HG02943 (cell line): ENCODE measurements around the gene HS3ST1.
A peak's percentile ranks its signal among the peaks of the same experiment; 100 is the strongest.

Experiments
- ATAC-seq: cut with Tn5 transposase; IDR thresholded peaks from one replicate; pipeline ENCODE4 v1.9.1; 2021; ENCODE audit warnings: mild to moderate bottlenecking, low read depth, moderate library complexity; ENCODE audit not compliant: unreplicated experiment

The HS3ST1 gene

DNA sequence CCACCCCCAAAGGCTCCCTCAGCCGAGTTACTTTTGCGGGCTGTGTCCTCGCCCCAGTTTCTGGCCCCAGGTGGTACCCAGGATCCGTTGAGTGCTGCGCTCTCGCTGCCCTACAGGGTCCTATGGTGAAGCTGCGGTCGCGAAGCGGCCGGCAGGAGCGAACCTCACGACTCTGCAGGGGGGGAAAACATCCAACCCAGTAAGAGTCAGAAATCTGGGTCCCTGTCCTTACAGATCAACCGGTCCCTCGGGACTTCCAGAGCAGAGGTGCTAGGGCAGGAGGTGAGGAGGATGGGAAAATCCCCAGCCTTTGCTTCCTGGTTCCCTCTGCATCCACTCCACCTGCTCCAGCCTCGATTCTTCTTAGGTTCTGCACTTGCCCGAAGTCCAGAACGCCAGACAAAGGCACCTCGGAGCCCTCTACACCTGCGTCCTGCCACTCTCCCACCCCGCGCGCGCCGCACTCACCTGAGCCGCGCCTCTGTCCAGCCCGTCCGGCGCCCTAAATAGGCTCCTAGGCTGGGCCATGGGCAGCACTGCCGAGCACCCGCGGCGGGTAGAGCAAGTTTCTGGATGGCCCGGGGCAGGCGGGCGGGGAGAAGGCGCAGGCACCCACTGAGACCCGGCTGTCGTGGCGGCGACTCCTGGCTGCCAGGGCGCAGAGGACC, at the start of gene HS3ST1:
Gene HS3ST1, minus strand, starts transcription at position 664 of the 668 bp plus-strand sequence. CDS start 28,889 bp downstream, outside the sequence.
- ATAC-seq = peak; percentile 49

DNA sequence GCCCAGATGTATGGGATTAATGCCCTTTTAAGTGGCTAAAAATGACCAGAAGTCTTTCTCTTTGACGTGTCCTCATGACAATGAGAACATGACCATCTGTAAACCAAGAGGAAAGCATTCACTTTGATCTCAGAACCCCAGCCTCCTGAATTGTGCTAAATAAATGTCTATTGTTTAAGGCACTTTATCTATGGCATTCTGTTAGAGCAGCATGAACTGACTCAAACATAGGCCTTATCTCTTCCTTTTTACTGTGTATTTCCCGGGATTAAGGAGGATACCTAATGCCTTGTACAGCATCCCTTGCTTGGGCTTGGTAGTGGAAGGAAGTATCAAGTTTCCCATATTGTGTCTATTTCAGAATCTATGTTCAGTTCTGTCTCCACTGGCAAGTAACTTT, 47.2 kb upstream of the HS3ST1 start:
- ATAC-seq = no peak

GRCh38 chr4:11474146-11474545, 45.5 kb upstream of the HS3ST1 start:
- no peak for ATAC-seq

- ATAC-seq = no peak
Measured at GRCh38 chr4:11472535-11472934, 43.8 kb upstream of the HS3ST1 start.

DNA sequence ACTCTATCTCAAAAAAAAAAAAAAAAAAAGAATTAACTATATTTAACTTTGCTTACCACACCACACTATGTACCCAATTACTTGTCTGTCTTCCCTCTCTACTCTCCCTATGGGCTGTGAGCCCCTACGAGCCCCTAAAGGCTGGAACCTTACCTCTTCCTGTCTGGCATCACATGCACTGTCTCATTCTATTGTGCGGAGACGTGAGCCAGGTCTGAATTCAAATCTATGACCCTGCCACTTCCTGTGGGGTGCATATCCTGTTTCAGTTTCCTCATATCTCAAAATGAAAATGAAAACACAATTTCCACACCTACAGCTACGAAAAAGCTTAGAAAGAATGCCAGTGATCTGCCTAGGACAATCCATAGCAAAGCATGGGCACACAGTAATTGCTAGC, 42.9 kb upstream of the HS3ST1 start:
- ATAC-seq = peak; percentile 78

DNA sequence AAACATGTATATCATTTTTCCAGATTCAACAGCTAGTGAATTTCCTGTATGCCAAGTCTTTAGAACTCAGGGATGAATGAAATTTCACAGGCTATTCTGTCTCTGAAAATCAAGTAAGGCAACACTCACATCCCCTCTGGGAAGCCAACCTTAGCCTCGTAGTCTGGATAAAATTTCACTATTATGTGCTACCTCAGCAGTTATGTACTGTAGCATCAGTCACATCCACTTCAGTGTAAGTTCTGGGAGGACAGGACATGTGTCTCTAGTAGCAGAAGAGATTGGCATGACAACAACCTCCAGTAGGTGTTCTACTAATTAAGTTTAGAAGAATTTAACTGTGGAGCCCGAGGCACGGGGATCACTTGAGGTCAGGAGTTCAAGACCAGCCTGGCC, 42.4 kb upstream of the HS3ST1 start:
- ATAC-seq = no peak

DNA sequence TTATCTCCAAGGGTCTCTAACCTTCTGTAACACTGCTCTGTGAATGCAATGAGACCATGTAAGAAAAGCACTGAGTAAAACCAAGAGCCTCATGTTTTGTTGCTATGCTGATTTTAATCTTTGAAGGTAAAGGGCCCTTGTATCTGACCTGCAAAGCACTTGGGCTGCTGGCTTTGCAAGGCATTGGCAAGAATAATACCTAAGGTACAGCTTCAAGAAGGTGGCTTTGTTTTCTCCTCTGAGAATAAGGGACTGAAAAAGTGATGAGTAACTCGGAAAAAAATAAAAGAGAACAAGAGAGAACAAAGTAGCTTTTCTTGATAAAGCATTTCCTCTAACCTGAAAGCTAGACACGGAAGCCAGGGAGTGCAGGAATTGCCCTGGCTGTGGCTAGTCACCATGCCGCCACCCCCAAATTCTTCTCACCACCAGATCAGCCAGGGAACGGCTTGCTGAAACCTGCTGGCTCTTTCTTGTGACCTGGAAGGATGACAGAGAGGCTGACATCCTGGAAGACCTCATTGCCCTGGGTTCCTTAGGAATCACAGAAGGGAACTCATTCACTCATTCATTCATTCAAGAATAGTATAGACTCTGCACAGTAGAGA, 41.8 kb upstream of the HS3ST1 start:
- ATAC-seq = peak; percentile 53

- peak; percentile 59 for ATAC-seq
Measured at GRCh38 chr4:11469650-11470437, 41.1 kb upstream of the HS3ST1 start.

GRCh38 chr4:11468901-11469300, 40.2 kb upstream of the HS3ST1 start:
- no peak for ATAC-seq

DNA sequence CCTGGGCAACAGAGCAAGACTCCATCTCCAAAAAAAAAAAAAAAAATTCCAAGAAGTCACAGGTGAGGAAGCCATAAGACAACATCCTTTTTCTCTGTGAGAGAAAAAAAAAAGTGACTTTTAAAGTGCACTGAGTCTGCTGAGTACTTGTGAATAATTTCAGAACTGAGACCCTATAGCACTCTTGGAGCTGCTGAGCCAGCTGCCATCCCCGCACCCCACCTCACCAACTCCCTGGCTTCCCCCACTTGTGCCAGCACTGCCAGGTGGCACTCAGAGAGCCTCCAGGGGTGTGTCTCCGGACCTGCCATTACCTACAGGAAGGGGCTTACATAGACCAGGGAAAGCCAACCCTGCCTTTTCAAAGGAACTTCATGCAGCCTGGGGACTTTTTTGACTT, 39.2 kb upstream of the HS3ST1 start:
- ATAC-seq = no peak

GRCh38 chr4:11463707-11464106, 35.0 kb upstream of the HS3ST1 start:
- no peak for ATAC-seq

- no peak for ATAC-seq
Measured at GRCh38 chr4:11456401-11456800, 27.7 kb upstream of the HS3ST1 start.

- ATAC-seq = no peak
Measured at GRCh38 chr4:11455201-11455835, 26.6 kb upstream of the HS3ST1 start.

DNA sequence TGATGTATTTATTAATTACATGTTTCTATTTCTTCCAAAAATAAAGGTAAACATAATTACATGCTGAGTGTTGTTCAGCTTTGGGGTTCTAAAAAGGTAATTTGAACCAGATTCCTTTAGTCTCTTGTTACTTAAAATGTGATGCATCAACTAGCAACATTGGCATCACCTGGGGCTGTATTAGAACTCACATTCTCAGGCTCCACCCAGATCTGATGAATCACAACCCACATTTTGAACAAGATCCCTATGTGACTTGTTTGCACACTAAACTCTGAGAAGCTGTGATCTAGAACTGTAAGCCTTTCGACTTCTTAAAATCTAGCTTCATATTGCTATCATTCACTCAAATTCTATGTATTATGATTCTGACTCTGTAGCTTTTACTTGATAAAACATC, 23.0 kb upstream of the HS3ST1 start:
- ATAC-seq = no peak

DNA sequence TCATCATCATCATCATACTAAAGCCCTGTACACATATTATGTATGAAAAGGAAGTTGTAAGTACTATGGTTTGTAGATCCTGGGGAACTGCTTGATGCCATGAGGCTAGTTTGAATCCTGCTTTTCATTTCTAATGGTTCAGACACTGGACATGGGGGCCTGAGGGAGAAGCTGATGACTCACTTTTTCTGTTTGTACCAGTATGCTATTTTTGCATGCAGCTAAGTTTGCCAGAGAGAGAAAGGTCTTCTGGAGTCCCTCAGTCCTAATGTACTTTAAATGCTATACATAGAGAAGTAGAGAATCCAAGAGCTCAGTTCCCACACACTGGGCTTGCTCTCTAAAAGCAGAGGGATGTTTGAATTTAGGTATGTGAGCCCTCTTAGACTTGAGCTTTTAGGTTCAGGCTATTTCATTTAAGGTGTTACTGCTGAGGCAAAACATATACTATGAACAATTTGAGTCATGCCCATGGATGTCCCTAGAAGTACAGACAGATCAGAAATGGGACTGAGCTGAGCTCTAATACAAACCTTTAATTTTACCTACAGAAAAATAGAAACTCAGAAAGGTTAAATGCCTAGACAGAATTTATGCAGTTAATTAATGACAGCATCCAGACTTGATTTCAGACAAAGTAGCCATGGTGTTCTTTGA, 17.6 kb upstream of the HS3ST1 start:
- no peak for ATAC-seq

GRCh38 chr4:11441194-11441556, 12.5 kb upstream of the HS3ST1 start:
- ATAC-seq = no peak

- no peak for ATAC-seq
Measured at GRCh38 chr4:11440481-11441193, 11.9 kb upstream of the HS3ST1 start.

GRCh38 chr4:11439836-11440235, 11.1 kb upstream of the HS3ST1 start:
- no peak for ATAC-seq

DNA sequence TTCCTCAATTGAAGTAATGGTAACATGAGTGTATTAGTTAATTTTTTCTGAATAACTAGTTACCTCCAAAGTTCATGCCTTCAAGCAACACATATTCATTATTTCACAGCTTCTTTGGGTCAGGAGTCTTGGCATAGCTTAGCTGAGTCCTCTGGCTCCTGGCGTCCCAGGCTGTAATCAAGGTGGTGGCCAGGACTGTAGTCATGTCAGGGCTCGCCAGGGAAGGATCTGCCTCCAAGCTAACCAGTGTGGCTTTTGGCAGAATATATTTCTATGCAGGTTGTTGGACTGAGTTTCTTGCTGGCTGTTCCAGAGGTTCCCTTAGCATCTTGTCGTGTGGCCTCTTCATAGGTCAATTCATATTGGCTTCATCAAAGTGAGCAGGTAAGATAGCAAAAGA, 10.0 kb upstream of the HS3ST1 start:
- ATAC-seq = no peak

DNA sequence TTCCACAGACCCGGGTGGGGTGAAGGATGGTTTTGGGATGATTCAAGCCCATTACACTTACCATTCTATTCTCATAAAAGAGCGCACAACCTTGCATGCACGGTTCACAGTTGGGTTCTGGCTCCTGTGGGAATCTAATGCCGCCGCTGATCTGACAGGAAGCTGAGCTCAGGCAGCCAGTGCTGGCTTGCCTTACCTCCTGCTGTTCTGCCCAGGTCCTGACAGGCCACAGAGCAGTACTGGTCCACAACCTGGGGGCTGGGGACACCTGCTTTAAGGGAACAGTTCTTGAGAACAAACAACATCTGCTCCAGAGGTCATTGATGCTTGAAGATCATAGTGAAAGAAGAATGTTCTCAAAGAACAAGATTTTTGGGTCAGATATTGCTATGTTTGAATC, 8.0 kb upstream of the HS3ST1 start:
- no peak for ATAC-seq
